Activated CD8-positive, alpha-beta memory T cell treated with anti-CD3 and anti-CD28 coated beads for 4 hours (primary cell): ENCODE data around the gene CCDC106.
A peak's percentile ranks its signal among the peaks of the same experiment; 100 is the strongest.

Source experiments
- DNase-seq, 2 donors: peaks; one replicate each; pipeline ENCODE4 v3.0.0-alpha.2; 2020; ENCODE audit warnings: low read depth in 2 of 2

The CCDC106 gene

DNA sequence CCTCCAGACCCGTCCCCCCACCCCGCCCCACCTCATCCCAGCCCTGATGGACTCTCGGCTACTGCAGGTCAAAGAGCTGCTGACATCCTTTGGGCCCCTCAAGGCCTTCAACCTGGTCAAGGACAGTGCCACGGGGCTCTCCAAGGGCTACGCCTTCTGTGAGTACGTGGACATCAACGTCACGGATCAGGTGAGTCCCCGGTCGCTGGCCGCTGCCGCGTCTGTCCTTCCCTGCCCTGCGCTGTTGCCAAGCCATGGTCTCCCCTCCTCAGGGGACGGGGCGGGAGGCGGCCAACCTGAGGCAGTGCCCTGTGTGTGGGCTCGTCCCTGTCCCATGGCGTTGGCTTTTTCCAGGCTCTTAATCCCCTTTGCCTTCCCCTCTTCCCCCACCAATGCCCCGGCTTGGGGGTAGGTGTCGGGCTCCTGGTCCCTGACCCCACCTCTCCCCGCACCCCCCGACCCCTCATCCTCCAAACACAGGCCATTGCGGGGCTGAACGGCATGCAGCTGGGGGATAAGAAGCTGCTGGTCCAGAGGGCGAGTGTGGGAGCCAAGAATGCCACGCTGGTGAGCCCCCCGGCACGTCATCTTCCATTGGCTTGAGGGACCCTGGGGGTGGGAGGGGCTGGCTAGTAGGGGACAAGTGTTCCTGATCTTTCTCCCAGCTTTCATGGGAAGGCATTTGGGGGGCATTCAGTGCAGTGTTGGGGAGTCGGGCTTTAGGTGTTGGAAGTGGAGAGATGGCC is 20.8 kb downstream of the CCDC106 start:
- DNase-seq: no peak

DNA sequence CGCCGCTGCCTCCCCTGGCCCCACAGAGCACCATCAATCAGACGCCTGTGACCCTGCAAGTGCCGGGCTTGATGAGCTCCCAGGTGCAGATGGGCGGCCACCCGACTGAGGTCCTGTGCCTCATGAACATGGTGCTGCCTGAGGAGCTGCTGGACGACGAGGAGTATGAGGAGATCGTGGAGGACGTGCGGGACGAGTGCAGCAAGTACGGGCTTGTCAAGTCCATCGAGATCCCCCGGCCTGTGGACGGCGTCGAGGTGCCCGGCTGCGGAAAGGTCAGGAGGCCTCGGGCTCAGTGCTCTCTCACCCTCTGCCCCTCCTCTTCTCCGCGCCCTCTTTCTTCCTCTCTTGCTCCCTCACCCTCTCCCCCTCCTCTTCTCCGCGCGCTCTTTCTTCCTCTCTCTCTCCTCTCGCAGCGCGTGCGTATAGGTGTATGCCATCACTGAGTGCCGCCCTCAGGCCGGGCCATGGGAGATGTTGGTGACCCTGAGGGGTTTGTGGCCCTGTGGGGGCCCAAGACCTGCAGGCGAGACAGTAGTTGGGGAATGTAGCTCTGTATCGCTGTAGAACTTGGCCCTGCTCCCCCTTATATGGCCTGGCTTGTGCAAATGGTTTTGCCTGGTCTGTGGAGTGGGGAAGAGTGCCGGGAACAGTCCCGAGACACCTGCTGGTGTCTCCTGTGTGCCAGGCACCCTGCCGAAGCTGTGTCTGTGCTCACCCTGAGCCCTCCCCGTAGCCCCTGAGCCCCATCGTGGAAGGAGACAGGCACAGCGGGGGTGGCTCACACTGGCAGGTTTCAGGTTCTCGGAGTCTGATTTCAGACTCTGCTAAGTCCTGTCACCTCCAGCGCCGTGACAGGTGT is 21.6 kb downstream of the CCDC106 start:
- DNase-seq: no peak

DNA sequence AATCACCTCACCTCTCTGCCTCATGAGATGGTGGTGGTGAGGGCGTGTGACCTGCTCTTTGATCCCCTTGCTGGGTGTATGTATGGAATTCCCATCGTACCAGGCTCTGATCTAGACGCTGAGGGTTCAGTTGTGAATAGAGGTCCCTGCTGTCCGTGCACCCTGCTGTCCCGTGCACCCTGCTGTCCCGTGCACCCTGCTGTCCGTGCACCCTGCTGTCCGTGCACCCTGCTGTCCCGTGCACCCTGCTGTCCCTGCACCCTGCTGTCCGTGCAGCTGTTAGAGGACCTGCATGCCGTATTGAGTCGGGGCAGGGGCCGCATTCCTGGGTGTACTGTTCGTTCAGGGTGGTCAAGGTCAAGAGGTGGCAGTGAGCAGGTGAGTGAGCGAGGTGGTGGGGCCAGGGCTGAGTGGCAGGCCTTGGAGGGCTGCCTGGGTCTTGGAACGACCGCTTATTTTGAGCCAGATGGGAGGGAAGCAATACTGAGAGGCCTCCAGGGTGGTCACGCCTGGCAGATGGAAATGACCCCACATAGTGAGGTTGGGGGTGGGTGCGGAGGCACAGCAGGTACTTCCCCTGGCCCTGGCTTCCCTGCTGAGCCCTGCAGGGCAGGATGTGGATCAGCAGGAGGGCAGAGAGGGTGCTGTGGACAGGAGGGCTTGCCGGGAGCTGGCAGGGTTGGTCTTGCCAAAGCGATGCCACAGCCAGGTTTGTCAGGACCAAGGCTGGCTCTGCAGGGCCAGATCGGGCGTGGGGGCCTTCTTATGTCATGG is 22.5 kb downstream of the CCDC106 start:
- DNase-seq: no peak

DNA sequence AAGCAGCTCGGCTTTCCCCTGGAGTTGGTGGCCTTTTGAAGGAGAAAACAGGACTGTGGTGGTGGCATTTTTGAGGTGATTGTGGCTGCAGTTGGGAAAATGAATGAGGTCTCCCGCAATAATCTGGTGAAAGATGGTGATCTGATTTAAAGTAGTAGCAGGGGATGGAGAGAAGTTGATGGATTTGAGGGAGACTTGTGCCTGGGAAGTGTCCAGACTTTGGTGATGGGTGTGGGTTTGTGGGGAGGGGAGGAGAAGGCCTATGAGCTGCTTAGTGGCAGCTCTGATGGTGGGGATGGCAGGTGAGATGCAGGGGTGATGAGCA is 23.0 kb downstream of the CCDC106 start:
- no peak for DNase-seq

DNA sequence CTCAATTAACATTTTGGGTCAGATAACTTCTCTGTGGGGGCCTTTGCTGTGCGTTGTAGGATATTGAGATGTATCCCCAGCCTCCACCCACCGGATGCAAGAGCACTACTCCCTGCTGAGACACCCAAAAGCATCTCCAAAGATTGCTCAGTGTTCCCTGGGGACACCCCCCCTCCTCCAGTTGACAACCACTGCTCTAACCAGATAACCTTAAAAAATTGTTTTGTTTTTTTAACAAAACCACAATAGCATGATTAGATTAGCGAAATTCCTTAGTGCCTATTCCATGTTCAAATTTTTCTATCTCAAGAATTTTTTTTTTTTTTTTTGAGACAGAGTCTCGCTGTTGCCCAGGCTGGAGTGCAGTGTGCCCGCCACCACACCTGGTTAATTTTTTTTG is 24.4 kb downstream of the CCDC106 start:
- DNase-seq: no peak

DNA sequence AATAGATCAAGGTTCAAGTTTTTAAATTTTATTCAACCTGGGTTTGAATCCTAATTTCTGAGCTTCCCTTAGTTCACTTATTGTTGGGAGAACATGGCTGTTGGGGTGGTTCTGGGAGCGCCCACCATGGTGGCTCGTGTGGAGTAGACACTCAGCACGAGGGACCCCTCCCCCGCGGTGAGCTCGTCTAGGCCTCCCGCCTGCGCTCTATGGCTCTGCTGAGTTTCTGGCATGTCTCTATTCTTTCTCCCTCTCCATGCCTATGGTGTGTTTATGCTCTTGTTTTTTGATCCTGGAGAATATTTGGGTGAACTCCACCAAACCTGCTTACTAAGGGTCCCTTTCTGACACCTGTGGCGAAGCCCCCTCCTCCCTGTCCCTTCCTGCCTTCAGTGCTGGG is 25.5 kb downstream of the CCDC106 start:
- DNase-seq: no peak

DNA sequence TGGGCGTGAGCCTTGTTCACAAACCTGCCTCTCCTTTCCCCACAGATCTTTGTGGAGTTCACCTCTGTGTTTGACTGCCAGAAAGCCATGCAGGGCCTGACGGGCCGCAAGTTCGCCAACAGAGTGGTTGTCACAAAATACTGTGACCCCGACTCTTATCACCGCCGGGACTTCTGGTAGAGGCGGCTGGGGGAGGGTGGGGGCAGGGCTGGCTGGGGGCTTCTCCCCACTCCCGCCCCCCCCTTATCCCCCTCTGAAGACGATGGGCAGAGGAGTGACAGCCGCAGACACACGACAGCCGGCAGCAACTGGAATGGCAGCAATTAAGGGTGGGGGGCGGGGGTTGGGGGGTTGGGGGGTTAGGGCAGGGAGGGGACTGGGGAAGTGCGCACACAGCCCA is 25.9 kb downstream of the CCDC106 start:
- no peak for DNase-seq

DNA sequence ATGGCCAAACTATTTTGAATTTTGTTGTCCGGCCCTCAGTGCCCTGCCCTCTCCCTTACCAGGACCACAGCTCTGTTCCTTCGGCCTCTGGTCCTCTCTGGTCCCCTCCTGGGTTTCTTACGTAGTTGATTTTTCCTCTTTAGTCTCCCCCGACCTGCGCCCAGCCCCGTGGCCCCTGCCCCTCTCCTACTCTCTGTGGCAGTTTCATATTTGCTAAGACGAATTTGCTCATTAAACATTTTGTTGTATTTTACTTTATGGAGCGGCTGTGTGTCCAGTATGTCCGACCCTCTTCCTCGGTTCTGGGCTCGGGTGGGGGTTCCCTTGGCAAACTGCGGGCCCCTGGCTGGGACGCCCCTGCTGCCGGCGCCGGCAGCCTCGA is 26.4 kb downstream of the CCDC106 start:
- DNase-seq: no peak

DNA sequence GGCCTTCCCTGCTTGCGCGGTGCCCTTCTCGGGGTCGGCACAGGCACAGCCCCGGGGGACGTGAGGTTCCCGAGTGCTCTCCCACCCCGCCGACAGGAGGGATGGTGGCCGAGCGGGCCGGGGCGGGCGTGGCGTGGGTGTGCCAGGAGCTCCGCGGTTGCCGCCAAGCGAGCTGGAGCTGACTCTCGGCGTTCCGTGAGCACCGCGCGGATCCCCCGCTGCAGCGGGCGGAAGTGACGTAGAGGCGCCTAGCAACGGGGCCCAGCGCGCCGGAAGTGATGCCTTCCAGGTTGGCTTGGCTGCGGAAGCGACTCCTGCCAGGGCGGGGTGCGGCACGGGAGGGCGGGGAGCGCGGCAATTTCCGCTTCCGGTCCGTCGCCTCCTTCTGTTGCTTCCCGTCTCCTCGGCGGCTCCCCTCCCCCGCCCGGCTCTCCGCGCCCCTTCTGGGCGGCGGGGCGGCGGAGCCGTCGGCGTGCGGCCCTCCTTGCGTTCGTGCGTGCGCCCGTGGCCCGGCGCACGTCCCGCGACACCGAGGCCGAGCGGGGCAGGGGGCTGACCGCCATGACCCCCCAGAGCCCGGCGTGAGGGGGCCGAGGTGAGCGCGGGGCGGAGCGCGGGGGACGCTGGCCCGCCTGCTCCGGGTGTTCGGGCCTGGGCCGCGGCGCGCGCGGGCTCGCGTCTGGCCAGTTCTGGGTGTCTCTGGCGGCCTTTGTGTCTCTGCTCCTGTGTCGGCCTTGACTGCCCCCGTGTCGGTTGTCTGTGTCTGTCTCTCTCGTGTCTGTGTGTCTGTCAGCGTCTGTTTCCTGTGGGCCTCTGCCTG is 27.0 kb downstream of the CCDC106 start, which contains the start of gene EPN1:
Gene EPN1, plus strand, starts transcription at position 386 of the 820 bp plus-strand sequence. CDS start 3,402 bp downstream, outside the sequence.
- DNase-seq: peak; percentile 94 to 95

DNA sequence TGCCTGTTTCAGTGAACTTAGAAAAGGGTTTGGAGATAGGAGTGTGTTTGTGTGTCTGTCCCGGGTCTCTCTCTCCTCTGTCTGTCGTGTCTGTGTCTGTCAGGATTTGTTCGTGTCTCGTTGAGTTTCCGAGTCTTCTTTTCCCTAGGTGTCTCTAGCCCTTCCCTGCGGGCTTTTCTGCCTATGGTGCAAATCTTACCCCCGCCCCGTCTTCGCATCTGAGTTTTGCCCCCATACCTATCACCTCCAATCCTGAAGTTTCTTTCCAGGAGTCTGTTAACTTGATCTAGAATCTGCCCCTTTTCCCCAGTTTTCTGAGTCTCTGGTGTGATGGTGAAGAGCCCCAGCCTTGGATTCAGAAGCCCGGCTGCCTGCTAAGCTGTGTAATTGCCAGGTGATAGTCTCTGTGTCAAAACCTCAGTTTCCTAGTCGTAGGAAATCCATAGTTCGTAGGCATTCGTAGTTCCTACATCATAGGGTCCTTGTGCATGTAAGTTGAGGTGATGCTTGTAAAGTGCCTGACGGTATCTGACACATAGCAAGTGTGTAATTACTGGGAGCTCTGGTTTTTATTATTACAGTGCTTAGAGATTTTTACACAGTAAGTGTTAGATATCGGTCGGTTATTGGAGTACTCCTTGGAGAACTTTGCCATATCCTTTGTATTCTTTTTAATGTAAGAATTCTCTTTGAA is 27.8 kb downstream of the CCDC106 start:
- no peak for DNase-seq

DNA sequence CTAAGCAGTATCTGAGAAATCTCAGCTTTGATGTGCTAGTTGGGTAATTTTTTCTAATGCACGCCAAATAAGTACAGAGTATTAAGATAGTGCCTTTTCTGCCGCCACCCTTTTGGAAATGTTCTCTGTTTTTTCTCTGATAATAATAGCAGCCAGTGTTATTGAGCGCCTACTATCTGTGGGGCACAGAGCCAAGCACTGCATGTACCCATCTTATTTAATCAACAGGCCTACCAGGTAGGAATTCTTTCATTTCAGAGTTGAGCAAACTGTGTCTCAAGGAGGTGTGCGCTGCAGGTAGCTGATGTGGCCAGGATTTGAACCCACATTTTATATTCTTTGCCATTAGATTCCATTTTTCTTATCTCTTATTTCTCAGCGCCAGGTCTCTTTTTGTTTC is 28.4 kb downstream of the CCDC106 start:
- no peak for DNase-seq

DNA sequence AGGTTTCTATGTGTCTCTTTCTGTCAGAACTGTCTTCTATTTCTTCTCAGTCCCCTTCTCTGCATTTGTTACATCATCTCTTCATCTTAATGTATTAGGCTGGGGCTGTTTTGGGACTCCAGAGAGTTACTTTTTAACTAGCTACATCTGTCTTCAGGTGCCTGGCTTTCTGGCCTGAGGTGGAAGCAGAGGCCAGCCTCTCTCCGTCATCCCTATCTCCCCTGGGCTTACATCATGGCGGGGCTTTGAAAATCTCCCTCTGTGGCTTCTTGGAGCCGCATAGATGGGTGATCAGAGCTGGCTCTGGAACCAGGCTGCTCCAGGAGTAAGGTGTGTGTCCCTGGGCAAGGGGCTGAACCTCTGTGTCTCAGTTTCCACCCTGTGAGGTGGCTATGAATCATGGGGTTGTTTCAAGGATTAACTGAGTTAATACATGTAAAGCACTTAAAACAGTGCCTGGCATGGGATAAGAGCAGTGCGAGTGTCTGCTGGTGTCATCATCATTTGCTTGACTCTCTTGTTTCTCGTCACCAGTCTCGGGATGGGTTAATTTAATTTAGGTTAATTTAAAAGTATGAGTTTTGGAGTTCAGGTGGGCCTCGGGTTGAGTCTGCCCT is 29.0 kb downstream of the CCDC106 start:
- DNase-seq: no peak

DNA sequence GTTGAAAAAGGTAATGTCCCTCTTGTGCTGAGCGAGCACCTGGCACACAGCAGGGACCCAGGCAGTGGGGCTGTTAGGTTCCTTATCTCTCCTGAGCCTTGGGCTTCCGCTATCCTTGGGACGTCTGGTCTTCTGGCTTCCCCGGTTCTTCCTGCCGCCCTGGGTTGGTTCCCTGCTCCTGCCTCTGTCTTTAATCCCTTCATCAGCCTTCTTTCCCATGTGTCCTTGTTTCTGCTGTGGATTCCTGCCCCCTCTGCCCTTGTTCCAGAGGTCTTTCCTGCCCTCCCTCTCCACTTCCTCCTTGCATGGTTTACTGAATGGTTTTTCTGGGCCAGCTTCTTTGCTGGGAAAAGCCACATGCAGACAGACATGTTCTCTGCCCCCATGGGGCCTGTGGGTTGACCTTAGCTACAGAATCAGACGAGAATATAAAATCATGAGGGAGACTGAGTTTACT is 29.6 kb downstream of the CCDC106 start:
- DNase-seq: no peak

DNA sequence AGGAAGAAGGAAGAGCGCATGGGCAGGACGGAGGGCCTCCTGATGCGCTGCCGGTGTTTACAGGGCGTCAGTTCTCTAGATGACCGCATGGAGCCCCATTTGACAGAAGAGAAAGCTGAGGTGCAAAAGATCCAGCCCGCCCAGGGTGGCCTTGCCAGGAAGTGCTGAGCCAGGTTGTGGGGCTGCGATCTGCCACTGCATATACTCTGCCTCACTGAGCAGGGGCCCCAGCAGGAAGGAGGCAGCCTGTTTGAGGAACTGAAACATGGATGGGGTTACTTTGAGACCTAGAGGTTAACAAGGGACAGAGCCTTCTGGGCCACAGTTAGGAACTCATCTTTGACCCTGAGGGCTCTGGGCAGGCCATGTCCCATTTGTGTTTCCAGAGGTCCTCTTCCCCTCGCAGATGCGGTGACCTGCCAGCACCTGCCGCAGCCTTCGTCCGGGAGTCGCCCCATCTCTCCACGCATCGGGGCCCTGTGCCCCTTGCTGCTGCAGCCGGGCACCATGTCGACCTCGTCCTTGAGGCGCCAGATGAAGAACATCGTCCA is 30.2 kb downstream of the CCDC106 start:
- no peak for DNase-seq

DNA sequence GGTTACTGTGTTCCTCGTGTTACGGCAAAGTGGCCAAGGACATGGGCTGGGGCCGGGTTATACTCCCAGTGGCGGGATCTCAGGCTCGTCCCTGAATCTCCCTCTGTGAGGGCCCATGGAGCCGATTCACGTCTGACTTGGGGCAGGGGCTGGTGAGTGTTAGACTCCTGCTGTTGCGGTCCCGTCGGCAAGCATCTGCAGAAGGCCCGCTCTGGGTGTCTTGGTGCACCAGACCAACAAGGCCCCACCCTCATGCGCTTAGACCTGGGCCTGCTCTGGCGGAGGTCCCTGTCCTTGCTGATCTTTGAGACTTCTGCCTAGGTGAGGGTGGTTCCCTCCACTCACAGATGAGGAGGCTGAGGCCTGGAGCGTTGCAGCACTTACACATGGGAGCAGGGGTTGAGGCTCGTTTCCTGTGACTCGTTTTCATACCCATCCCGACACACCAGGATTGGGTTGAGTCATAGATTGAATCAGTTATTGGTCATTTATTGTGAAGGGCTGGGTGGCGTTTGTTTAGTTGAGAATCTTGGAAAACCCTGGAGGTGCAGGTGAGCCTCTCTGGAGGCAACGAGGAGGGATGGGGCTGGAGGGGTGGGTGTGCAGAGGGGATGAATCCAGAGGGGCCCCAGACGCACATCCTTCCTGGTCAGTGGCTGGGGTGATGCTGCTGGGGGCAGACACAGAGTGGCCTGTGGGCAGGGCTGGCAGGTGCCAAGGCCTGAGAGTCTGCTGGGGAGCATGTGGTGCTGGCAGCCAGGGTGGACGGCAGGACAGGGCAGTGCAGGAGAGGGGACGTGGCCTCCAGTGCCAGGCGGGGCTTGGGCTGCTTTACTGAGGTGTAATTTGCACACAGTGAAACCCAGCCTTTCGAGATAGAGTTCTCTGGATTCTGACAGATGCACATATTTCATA is 31.6 kb downstream of the CCDC106 start:
- DNase-seq: no peak

DNA sequence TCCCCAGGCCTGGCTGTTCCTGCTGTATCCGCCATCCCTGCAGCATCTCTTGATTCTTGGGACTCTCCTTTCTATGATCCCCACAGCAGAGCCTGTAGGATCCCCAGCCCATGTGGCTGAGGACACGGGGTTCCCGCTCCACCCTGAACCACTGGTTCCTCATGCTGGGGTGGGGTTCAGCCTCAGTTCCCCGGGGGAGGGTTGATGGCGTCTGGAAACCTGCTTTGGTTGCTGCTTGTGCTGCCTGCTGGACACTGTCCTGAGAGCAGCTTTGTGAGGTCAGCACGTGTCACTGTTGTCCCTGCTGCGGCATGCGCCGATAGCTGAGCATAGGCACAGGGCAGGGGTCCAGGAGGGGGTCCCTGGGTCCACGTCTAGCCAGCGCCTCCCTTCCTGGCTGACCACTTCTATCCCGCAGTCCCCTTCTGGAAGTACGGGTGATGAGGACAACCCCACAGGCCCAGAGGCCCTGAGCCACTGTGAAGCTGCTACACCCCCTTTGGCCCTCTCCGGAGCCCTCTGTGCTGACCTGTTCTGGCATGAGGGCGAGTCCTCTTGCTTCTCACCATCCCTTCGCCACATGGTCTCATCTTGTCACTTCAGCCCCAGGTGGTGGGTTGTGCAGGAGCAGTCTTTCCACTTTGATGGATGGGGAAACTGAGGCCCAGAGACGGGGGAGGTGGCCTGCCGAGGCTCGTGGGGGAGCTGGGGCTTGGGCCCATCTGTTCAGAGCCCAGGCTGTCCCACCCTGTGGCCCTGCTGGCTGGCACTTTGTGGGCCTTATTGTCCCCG is 32.5 kb downstream of the CCDC106 start:
- no peak for DNase-seq

DNA sequence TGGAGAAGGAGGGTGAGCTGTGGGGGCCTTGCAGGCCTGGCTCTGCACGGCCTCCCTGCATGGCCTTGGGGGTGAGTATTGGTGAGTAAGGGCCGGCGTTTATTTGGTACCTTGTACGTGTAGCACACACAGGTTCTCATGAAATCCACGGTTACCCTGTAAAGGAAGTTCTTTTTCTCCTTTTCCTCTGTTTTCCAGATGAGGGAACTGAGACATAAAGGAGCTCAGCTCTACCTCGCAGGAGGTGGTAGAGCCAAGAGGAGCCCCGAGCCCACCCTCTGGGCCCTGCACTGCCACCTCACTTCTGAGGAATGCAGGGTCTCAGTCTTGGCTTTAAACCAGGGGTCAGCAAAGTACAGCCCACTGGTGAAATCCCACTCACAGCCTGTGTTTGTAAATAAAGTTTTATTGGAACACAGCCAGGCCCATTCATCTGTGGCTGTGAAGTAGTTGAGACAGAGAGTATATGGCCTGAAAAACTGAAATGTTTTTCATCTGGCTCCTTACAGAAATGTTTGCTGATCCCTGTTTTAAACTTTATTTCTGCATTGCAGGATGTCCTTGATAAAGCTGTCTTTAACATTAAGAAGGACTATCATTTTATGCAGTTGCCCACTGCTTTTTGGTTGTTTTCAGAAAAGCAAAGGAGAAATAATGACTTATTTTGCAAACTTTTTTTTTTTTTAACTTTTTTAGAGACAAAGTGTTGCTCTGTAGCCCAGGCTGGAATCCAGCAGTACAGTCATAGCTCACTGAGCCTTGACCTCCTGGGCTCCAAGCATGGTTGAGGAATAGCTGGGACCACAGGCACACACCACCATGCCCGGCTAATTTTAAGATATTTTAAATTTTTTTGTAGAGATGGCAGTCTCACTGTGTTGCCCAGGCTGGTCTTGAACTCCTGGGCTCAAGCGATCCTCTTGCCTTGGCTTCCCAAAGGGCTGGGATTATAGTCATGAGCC is 33.4 kb downstream of the CCDC106 start:
- no peak for DNase-seq
